NCI-H2196 (cell line): ENCODE measurements around the gene AQP4.

Experiments
- DNase-seq: peaks from one replicate; lab custom pipeline; 2025; ENCODE audit not compliant: unreplicated experiment; lab: John Stamatoyannopoulos, UW

AQP4 gene

DNA sequence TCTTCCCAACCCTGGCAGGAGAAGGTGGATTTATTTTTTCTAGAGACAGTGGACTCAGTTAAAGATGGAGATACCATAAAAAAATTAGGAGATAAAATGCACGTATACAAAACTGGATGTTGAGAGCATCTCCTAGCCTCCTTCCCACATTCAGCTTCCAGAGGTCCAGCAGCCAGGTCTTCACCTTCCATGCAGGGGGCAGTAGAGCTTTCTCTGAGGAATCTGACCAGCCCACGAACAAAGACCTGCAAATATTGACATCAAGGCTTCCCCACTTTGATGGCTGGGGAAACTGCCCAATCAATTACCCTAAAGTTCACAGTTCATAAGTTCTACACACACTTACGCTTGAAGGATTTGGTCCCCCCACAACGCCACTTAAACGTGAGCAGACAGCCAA lies 24.5 kb downstream of the AQP4 start:
- DNase-seq = no peak

DNA sequence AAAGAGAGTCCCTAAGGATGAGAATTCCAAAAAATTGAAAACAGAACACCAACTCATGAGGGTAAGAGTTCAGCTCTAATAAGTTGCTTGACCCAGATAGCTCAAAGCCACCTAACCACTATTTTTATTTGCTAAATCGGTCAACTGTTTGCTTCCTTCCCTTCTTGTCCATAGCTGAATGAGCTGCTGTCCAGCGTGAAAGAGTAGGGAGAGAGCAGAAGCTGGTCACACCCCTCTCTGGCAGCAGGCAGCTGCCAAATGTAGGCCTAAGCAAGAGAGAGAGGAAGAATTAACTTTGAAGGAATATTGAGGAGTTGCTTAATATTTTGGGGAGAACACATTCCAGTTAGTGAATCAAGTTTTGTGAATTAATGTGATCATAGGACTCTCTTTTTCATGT lies 25.9 kb downstream of the AQP4 start:
- DNase-seq = no peak

DNA sequence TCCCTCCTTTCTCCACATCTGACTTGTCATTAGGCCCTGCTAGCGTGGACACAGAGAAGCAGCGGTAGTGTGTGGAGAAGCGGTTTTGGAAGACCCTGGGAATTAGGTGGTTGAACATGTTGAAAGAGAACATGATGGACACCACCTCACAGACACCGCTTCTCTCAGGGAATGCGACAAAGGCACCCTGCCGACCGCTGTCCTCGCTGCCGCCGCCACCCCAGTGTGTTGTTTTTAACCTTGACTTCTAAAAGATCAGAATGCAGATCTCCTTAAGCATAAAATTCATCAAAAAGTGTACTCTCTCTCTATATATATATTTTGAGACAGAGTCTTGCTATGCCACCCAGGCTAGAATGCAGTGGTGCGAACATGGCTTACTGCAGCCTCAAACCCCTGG lies 33.2 kb downstream of the AQP4 start:
- no peak for DNase-seq

DNA sequence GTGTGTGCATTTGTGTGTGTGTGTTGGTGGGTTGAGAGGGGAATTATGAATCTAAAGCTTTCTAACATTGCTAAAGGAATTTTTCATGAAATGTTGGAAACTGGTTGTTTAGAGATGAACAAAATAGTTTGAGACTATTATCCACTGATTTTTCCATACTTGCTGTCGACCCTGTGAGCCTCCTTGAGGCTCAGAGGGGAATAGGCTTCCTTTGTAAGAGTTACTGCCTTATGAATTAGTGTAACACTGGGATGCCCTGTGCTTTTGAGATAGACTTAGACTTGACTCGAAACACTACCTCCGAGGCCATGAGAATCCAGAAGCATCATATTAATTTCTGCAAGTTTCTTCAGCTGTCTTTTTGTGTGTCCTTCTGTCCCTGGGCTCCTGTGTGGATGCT lies 37.9 kb downstream of the AQP4 start:
- no peak for DNase-seq

DNA sequence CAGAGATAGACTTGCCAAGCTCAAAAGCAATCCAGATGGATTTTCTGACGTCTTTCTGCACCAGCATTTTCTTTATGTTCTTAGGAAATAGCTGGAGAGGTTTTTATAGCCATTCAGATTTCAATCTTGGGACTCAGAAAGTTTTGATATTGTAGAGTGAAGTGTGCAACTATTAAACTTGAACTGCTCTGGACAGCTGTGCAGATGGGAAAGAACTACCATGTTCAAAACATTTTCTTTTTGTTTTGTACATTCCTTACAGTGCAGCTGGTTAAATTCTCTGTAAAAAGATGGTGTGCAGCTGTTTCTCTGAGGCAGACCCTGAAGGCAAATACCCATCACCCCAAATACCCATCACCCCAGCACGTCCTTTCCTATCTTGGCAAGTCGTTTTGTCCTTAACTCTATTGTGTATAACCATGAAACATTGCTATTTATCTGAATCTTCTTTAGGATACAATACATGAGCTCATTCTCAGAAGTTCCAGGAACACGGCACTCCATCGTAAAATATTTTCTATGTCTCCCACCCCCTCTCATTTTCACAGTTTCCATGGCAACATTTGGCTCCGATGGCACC lies 38.8 kb downstream of the AQP4 start:
- no peak for DNase-seq

DNA sequence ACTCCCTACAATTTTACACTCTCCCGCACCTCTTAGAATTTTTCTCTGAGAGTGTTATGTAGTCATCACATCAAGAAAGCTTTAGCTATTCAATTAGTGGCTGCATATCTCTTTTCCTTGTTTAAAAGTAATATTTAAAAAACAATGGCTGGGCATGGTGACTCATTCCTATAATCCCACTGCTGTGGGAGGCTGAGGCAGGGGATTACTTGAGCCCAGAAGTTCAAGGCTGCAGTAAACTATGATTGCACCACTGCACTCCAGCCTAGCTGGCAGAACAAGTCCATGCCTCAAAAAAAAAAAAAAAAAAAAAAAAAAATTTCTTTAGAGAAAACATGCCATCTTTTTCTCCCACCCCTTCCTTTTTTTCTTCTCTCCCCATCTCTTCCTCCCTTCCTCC lies 44.3 kb downstream of the AQP4 start:
- DNase-seq = no peak

DNA sequence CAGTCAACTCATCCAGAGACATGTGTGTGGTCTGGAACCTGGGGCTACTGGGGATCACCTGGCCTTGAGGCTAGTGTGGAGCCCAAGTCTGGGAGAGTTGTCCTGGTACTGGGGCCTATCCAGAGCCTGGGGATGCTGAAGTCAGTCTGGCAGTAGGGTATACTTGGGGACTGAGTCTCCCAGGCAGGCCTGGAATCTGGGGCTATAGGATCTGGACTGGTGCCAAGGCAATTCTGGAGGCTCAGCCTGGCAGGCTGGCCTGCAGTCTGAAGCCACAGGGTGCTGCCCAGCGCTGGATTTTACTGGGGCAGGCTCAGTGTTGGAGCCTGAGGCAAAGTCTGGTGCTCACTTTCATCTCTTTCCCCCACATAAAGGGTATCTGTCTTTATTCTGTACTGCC lies 46.5 kb downstream of the AQP4 start:
- no peak for DNase-seq

DNA sequence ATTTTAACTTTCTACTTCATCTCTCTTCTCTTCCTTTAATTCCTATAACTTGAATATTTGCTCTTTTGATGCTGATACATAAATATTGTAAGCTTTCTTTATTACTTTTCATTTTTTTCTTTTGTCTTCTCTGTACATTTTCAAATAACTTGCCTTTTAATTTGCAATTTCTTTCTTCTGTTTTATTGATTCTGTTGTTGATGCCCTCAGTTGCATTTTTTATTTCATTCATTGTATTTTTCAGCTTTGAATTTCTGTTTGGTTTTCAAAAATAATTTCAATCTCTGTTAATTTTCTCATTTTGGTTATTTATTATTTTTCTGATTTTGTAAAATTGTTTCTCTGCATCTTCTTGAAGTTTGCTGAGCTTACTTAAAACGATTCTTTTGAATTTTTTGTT lies 47.0 kb downstream of the AQP4 start:
- DNase-seq = no peak

DNA sequence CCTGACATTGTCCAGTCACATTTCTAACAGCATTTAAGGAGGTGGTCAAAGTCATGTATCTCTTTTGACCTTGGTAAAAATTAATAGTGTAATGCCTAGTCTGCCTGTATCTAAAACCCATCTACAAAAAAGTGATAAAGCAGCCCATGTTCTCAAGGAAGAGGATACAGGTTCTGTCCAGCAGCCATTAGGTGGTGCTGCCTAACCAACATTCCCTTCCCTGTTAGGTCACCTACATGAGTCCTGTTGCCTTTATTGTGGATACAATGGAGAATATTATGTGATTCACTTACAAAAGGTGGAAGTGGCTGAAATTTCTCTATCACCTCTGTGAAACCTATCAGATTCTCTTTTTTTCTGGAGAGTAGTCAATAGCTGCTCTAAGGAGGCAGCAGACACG lies 52.5 kb downstream of the AQP4 start:
- DNase-seq = peak; percentile 27

DNA sequence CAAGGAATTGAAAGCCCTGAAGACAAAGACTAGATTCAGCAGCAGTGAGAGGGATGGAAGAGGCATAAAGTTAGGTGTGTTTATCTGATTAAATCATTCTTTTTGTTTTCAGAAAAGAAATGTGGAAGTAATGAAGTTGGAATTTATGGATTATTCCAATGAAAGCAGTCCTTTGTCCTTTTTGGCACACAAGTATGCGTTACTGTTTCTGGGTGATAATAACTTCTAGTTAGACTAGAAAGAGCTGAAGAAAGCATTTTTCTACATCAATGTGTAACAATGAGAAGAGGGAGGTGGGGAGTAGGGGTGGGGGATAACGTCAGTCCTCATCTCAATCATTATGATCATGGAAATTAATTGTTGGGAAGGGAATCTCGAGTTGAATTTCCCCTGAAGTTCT lies 53.0 kb downstream of the AQP4 start:
- no peak for DNase-seq

DNA sequence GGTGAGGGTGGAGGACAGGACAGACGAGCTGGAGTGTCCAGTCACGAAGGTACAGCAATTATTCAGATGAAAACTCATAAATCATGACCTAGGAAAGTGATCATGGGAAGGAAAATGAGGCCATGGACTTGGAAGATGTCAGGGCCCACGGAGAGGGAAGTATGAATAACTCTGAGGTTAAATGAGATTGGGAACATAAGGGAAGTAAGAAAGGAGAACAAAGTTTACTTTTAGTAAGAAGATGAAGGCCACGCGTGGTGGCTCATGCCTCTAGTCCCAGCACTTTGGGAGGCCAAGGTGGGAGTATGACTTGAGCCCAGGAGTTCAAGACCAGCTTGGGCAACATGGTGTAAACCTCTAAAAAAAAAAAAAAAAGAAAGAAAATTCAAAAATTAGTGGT lies 56.2 kb downstream of the AQP4 start:
- no peak for DNase-seq

DNA sequence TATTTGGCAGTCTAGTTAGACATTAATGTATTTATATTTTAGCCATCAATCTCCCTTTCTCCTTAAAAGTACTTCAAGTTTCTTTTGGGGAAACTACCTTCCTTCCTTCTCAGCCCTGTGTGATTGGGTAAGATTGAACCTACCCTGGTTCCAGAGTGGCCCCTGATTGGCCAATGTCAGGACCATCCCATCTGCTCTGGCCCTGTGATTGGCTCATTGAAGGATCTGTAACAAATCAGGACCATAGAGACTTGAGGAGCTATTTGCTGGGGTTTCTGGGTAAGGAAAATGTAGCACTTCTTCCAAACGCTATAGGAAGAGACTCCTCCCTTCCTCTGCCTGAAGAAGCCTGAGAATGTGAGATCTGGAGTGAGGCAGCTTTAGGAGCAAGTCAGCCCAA lies 59.3 kb downstream of the AQP4 start:
- no peak for DNase-seq

DNA sequence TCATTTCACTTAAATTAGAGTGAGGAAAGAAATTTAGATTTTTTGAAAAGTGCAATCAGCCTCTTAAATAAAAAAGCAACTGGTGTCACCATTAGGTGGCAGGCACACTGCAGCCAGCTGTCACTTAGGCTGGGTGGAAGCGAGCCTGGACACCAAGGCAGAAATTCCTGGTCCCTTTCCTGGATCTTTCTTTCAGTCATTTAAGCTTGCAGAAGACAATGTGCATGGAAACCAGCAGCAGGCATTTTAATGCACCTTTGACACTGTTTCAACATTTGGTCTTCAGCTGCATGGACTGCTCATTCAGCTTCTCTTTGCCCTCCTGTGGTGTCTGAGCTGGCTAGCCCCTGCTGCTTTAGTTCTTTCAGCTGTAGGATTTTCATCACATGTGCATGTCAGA lies 61.0 kb downstream of the AQP4 start:
- DNase-seq = peak; percentile 5

DNA sequence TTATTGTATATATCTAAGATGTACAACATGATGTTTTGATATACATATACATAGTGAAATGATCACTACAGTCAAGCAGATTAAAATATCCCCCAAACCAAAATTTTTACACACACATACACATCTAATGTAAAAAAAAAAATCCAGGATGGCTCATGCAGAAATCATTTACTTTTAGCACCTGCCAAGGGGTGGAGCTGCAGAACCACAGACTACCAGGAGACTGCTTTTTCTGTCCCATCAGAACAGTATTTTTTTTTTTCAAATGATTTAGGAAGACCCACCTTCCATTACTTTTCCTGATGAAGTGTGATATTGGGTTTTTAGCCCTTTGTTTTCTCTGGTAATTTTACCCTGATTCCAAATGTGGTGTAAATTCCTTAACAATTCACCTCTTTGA lies 61.9 kb downstream of the AQP4 start:
- DNase-seq = no peak

DNA sequence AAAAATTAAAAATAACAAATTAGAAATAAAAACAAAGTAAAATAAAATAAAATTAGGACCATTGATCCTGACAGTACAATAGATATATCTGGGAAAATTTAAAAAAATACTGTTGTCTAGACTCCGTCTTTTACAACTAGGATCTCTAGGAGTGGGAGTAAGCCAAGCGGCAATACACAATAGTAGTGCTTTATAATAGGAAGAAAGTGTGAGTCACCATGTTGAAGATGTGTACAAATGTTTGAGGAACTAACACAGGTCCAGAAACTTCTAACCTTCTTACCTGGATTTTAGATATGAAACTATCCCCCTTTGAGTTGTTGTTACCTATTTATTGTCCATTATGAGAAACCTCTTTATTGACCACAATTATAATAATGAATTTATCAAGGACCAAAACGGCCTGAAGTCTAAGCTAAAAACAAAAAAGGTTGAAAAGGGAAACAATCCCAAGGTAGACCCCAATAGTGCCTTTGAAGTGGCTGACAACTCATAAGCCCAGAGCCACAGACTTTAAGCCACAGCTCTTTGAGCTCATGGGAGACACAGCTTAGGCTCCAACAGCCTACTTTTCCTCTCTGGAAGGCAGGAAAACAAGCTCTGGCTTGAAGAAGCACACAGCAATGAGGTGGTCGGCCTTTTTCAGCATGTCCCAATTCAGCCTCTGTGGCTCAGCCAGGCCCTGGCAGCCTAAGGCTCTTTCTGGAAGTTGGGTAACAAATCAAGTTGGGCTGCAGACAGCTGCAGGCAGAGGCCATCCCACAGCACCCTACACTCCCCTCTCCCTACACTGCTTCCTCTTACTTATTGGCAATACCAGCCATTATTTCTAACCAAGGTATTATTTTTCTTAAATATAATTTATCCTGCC lies 62.9 kb downstream of the AQP4 start:
- DNase-seq = no peak
